IPS DF 6.9 (cell line): ENCODE measurements around the gene FNDC7.

Experiments used
- DNase-seq: peaks from one replicate; pipeline ENCODE4 v3.0.0-alpha.2; 2013; ENCODE audit warnings: low read depth, low spot score
- H3K27ac ChIP-seq: one replicate; pipeline ENCODE4 v1.5.1; 2013; ENCODE audit warnings: low read length, control low read depth
- H3K27me3 ChIP-seq: 2 replicates; pipeline ENCODE4 v1.6.1; 2013; ENCODE audit warnings: mild to moderate bottlenecking, low read length; ENCODE audit not compliant: control insufficient read depth, insufficient read depth
- H3K36me3 ChIP-seq: 2 replicates; pipeline ENCODE4 v1.6.1; 2013; ENCODE audit warnings: low read length; ENCODE audit not compliant: control insufficient read depth, insufficient read depth
- H3K4me1 ChIP-seq: 2 replicates; pipeline ENCODE4 v1.6.1; 2013; ENCODE audit warnings: low read length; ENCODE audit not compliant: control insufficient read depth, insufficient read depth
- H3K4me3 ChIP-seq: 2 replicates; pipeline ENCODE4 v1.5.1; 2013; ENCODE audit warnings: mild to moderate bottlenecking, low read length
- H3K9me3 ChIP-seq: 2 replicates; pipeline ENCODE4 v1.6.1; 2013; ENCODE audit warnings: low read length, inconsistent platforms; ENCODE audit not compliant: control insufficient read depth, insufficient read depth
- WGBS: extraction: QIAGEN DNeasy Blood & Tissue Kit; methylation state at CpG from one replicate; pipeline ENCODE4 v1.1.7; 2013; ENCODE audit warnings: mixed read lengths, missing lambda C conversion rate; ENCODE audit not compliant: insufficient read length, insufficient coverage; 5-methylcytosine and 5-hydroxymethylcytosine counted together

The FNDC7 gene

DNA sequence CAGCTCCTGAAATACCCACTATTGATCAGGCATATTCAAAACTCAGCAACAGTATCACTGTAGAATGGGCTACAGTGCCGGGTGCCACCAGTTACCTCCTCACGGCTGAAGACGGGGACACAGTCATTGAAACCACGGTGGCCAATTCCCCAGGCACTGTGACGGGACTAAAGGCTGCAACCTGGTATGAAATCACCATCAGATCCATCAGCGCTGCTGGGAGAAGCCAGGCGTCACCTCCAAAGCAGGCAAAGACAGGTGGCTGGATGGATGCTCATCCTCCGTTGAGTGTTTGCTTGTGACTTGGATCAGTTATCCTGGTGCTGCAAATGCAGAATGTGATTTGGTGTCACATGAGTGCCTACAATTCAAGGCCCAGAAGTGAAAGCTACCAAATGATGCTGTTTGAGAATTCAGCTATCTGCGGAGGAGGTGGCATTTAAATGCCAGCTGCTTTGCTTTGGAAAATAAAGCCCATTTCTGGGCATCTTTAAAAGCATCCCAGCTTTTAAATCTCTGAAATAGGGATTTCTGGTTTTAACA, 5.1 kb downstream of the FNDC7 start:
- no peak for DNase-seq
- Histone ChIP-seq H3K27me3 (no peaks in the 10 kb centered on the region), H3K36me3 (no peaks in the 10 kb centered on the region), H3K9me3 (no peaks in the 10 kb centered on the region), H3K4me1 (peaks cover 5% of the 10 kb centered on the region; the same call in 1 of the 2 replicates), H3K4me3 (no peak overlapping the region), H3K27ac (no peak overlapping the region)
- no CpG with 5 or more reads among the region's 9 CpGs for WGBS

DNA sequence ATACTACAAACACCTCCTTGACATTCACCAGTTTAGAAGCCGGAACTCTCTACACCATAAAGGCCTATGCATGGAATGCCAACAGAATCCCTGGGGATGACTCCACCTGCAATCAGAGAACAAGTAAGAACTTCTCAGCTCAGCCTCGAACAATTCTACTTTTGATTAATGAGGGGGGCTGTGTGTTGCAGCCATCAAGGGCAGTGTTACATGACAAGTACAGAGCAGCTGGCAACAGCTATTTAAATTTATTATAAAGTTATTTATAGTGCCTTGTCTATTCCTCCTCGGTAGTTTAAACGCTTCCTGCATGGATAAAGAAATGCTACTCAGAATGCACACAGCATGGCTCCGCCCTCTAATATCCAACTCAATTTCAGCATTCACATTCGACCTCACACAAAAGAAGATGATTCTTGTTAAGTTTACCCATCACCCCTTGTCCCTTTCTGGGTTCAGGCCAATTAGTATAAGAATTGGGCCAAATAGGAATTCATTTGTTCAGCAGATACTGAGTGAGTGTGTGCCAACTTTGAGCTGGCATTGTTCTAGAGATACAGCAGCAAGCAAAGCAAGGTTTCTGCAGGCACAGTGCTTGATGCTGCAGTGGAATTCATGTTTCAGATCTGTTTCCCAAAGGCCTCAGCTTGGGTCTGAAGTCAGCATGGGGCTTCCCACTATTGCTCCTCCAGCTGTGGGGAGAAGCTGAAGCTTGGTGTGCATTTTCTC, 6.4 kb downstream of the FNDC7 start:
- H3K36me3 ChIP-seq, result no peaks in the 10 kb centered on the region
- H3K27ac ChIP-seq, result no peak overlapping the region
- no peaks in the 10 kb centered on the region for H3K27me3 ChIP-seq
- WGBS, result no CpG with 5 or more reads among the region's 6 CpGs
- H3K9me3 ChIP-seq, result no peaks in the 10 kb centered on the region
- H3K4me3 ChIP-seq, result no peak overlapping the region
- DNase-seq, result no peak
- H3K4me1 ChIP-seq, result peaks cover 5% of the 10 kb centered on the region; the same call in 1 of the 2 replicates

GRCh38 chr1:108719656-108720435, 7.1 kb downstream of the FNDC7 start:
- H3K36me3 ChIP-seq, result no peaks in the 10 kb centered on the region
- no CpG with 5 or more reads among the region's 8 CpGs for WGBS
- no peak for DNase-seq
- no peaks in the 10 kb centered on the region for H3K27me3 ChIP-seq
- peaks cover 5% of the 10 kb centered on the region; the same call in 1 of the 2 replicates for H3K4me1 ChIP-seq
- H3K4me3 ChIP-seq, result no peak overlapping the region
- H3K27ac ChIP-seq, result no peak overlapping the region
- no peaks in the 10 kb centered on the region for H3K9me3 ChIP-seq

DNA sequence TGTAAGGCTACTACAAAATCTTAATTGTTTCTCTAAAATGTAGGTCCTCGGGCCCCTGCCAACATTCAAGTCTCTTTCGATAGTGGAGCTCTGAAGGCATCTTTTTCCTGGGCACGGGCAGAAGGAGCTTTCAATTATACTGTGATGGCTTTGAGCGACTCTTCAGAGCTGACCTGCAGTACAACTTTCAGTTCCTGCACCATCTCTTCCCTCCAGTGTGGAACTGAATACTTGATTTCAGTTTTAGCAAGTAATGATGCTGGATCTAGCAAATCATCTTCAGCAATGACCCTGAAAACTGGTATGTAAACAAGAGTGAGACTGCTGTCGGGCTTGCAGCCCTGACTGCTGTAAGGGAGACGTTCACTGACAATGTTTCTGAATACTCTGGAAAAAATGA, 9.6 kb downstream of the FNDC7 start:
- H3K36me3 ChIP-seq, result no peaks in the 10 kb centered on the region
- no peak overlapping the region for H3K4me3 ChIP-seq
- WGBS, result no CpG with 5 or more reads among the region's 6 CpGs
- H3K27ac ChIP-seq, result no peak overlapping the region
- no peaks in the 10 kb centered on the region for H3K27me3 ChIP-seq
- no peaks in the 10 kb centered on the region for H3K9me3 ChIP-seq
- peaks cover 5% of the 10 kb centered on the region; the same call in 1 of the 2 replicates for H3K4me1 ChIP-seq
- DNase-seq, result no peak

DNA sequence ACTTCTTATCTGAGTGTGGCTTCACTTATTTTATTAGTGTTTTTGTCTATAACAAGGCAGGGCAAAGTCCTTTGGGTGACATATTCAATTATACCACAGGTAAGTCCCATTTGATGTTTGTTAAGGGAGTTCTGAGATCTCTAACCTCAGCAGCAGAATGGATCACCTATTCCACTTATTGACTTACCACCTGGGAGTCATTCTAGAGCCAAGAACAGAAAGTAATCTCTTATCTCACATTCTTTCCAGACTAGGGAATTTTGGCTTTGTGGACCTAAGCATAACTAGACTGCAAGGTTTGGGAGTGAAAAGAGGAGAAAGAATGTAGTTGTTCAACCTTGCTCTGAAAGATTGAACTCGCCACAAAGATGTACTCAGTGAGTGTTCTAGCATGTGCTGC, 13.2 kb downstream of the FNDC7 start:
- DNase-seq, result no peak
- no peak overlapping the region for H3K27ac ChIP-seq
- H3K4me1 ChIP-seq, result no peaks in the 10 kb centered on the region
- WGBS, result no CpG with 5 or more reads among the region's 1 CpG
- no peaks in the 10 kb centered on the region for H3K36me3 ChIP-seq
- no peaks in the 10 kb centered on the region for H3K27me3 ChIP-seq
- H3K4me3 ChIP-seq, result no peak overlapping the region
- H3K9me3 ChIP-seq, result no peaks in the 10 kb centered on the region

GRCh38 chr1:108728327-108728923, 15.7 kb downstream of the FNDC7 start:
- Histone ChIP-seq H3K27ac (no peak overlapping the region), H3K36me3 (no peaks in the 10 kb centered on the region), H3K4me3 (no peak overlapping the region), H3K27me3 (no peaks in the 10 kb centered on the region), H3K9me3 (no peaks in the 10 kb centered on the region), H3K4me1 (no peaks in the 10 kb centered on the region)
- DNase-seq, result no peak
- no CpG with 5 or more reads among the region's 8 CpGs for WGBS

DNA sequence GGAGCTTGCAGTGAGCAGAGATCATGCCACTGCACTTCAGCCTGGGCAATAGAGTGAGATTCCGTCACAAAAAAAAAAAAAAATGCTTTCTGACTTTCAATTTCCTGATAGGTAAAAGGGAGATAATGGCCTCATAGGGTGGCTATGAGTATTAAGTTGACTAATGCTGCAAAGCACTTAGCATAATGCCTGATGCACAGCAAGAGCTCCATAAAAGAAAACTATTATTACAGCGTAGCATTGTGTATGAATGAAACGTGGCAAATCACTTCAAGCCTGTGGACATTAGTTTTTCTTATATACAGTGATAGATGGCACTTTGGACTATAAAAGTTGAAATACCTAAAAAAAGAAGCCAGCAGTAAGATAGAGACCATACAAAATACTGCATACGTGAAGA, 16.8 kb downstream of the FNDC7 start:
- H3K27me3 ChIP-seq, result no peaks in the 10 kb centered on the region
- DNase-seq, result no peak
- no peaks in the 10 kb centered on the region for H3K36me3 ChIP-seq
- no CpG with 5 or more reads among the region's 4 CpGs for WGBS
- no peaks in the 10 kb centered on the region for H3K4me1 ChIP-seq
- H3K4me3 ChIP-seq, result no peak overlapping the region
- no peaks in the 10 kb centered on the region for H3K9me3 ChIP-seq
- no peak overlapping the region for H3K27ac ChIP-seq

DNA sequence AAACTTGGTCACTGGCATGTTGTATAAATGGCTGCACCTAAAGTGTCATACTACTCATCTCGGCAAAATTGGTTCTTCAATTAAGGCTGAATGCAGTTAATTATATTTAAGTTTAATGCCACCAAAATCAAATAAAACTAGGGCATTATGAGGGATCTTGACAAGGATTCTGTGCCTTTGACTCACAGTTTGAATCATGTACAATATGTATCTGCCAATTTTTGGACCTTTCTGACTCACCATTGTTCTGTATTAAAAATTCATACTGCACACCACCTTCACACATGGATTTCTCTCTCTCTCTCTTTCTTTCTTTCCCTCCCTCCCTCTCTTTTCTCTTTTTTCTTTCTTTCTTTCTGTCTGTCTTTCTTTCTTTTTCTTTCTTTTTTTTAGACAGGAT, 19.7 kb downstream of the FNDC7 start:
- Histone ChIP-seq H3K4me1 (no peaks in the 10 kb centered on the region), H3K27me3 (no peaks in the 10 kb centered on the region), H3K9me3 (no peaks in the 10 kb centered on the region), H3K4me3 (no peak overlapping the region), H3K27ac (no peak overlapping the region), H3K36me3 (no peaks in the 10 kb centered on the region)
- no peak for DNase-seq
- WGBS, result no CpG with 5 or more reads among the region's 1 CpG

DNA sequence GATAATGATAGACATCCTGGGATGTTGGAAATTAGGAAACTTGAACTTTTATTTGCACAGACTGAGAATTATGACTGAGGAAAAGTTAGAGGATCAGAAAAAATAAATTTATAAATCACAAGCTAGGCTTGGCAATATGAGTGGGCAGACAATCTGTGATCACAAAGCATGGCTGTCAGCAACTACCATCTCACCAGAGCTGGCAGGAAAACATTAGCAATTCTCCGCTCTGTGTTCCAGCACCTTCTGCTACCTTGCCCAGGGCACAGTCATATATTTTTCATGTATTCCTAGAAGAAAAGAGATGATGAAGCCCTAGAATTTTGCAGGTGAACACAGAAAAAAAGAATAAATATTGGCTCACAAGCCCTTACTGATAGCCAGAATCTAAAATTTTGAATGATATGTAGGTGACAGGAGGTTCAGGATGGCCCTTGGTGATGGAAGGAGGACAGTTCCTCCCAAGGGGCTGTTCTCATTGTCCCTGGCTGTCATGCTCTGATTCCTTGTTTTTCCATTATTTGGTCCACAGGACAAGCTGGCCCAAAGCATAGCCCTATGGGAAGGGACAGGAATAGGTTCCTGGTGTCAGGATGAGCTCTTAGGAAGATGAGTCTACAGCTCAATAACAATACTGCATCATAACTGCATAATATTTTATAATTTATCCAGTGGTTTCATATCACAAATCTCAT, 21.6 kb downstream of the FNDC7 start:
- Histone ChIP-seq H3K27ac (no peak overlapping the region), H3K36me3 (no peaks in the 10 kb centered on the region), H3K4me1 (no peaks in the 10 kb centered on the region), H3K4me3 (no peak overlapping the region), H3K9me3 (no peaks in the 10 kb centered on the region), H3K27me3 (no peaks in the 10 kb centered on the region)
- DNase-seq, result no peak
- WGBS, result no CpG with 5 or more reads among the region's 1 CpG

- Histone ChIP-seq H3K36me3 (no peaks in the 10 kb centered on the region), H3K4me3 (no peak overlapping the region)
- WGBS, result no CpG with 5 or more reads among the region's 6 CpGs
These were observed 29.5 kb downstream of the FNDC7 start for GRCh38 chr1:108742253-108742652.

More at GRCh38 chr1:108742253-108742652, 29.5 kb downstream of the FNDC7 start:
- H3K27me3 ChIP-seq, result no peaks in the 10 kb centered on the region
- H3K4me1 ChIP-seq, result no peaks in the 10 kb centered on the region
- H3K27ac ChIP-seq, result no peak overlapping the region
- no peak for DNase-seq
- no peaks in the 10 kb centered on the region for H3K9me3 ChIP-seq
